GM12864 (cell line): ENCODE measurements around the gene CDK14.
"Not testable (repeated sequence)": the region's sequence is repeated elsewhere in the genome, so short reads cannot be mapped to it uniquely, and the experiment has no call there.

ENCODE experiments used
- DNase-seq: peaks from one replicate; pipeline ENCODE4 v3.0.0-alpha.2; 2011; ENCODE audit warnings: low read depth
- H3K4me3 ChIP-seq: 2 replicates; pipeline ENCODE4 v1.5.1; 2011; ENCODE audit warnings: mild to moderate bottlenecking, low read depth, low read length, control low read depth
- CTCF ChIP-seq: IDR thresholded peaks from 2 replicates; pipeline ENCODE4 v1.5.1; 2011; ENCODE audit warnings: low read depth, mild to moderate bottlenecking, moderate library complexity, low read length, control low read depth, inconsistent platforms; ENCODE audit errors: missing control alignments

Gene CDK14

GRCh38 chr7:90923541-90923997 lies 327.4 kb downstream of the CDK14 start:
- no peak for TF ChIP-seq CTCF
- H3K4me3 ChIP-seq = no peak overlapping the region
- DNase-seq = no peak

GRCh38 chr7:90928700-90929424 lies 332.7 kb downstream of the CDK14 start:
- DNase-seq, H3K4me3 ChIP-seq: not testable (repeated sequence)

GRCh38 chr7:90931986-90932916 lies 336.1 kb downstream of the CDK14 start:
- H3K4me3 ChIP-seq = no peak overlapping the region
- TF ChIP-seq CTCF = no peak
- DNase-seq = peak; percentile 60

GRCh38 chr7:90933041-90933440 lies 336.9 kb downstream of the CDK14 start:
- H3K4me3 ChIP-seq = no peak overlapping the region
- no peak for TF ChIP-seq CTCF
- no peak for DNase-seq

- DNase-seq = no peak
- H3K4me3 ChIP-seq = no peak overlapping the region
- no peak for TF ChIP-seq CTCF
Measured at GRCh38 chr7:90933984-90934383, 337.9 kb downstream of the CDK14 start.

- H3K4me3 ChIP-seq = no peak overlapping the region
- TF ChIP-seq CTCF = no peak
- DNase-seq = no peak
Measured at GRCh38 chr7:90938371-90938770, 342.2 kb downstream of the CDK14 start.

GRCh38 chr7:90939666-90940065 lies 343.5 kb downstream of the CDK14 start:
- no peak for TF ChIP-seq CTCF
- H3K4me3 ChIP-seq = no peak overlapping the region
- no peak for DNase-seq
